Measurements from ENCODE around the gene TTC23L. TPM values are rescaled to one million over a fixed set of nuclear protein-coding genes. Genes with fewer than 3 reads are reported as not detected.

The TTC23L gene
- 0.22 TPM in 1 of 5 replicates, not detected in the others for total RNA-seq (2022; extraction: Qiagen RNA extraction; ENCODE audit: low read depth)

GRCh38 chr5:34838785-34839714, at the start of gene TTC23L:
Gene TTC23L, plus strand, starts transcription at chr5:34839164. Its CDS starts 1,508 bp downstream, at chr5:34840672.

DNA sequence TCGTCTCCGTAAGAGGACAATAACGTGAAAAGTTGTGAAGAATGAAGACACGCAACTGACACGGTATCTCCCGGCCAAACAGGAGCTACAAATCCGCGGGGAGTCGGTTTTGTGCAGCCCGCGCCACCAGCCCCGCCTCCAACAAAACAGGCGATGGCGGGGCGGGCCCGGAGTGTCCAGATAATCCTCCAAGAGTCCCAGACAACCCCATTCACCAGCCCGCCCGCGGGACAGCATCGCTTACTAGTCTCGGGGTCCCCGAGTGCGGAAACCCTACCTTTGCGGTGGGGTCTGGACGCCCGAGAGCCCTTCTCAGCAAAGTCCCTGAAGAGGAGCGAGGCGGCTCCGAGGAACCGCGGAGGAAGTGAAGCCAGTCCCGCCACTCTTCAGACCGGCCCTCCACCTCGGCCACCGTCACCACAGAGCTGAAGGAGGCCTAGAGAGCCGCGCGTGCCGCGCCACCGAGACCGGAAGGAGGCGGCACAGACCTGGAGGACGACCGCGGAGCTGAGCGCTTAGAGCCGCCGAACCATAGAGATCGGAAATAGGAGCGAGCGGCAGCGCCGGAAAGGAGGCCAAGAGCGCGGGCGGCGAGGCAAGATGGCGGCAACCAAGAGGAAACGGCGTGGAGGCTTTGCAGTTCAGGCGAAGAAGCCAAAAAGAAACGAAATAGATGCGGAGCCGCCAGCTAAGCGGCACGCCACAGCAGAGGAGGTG, 76.3 kb downstream of the TTC23L start, which contains the start of the genes BRIX1 and RAD1:
Gene BRIX1, plus strand, starts transcription at position 573 of the 717 bp plus-strand sequence. Its CDS starts 28 bp downstream, at position 601.
Gene RAD1, minus strand, starts transcription at position 366 of the 717 bp plus-strand sequence. CDS start 612 bp downstream, outside the sequence.

GRCh38 chr5:34929134-34929719, 90.3 kb downstream of the TTC23L start, which contains the start of gene DNAJC21:
Gene DNAJC21, plus strand, starts transcription at chr5:34929559. Its CDS starts 261 bp downstream, at chr5:34929820.

Other genes with a start within 250 kb of the TTC23L start
- gene RAI14, start 182.8 kb upstream of the TTC23L start, total RNA-seq (2022; extraction: Qiagen RNA extraction; ENCODE audit: low read depth): 70.5 to 122 TPM (median 92.2 TPM) in 5 replicates
- gene RAD1, start 76.3 kb downstream of the TTC23L start, total RNA-seq (2022; extraction: Qiagen RNA extraction; ENCODE audit: low read depth): 31.0 to 40.9 TPM (median 35.0 TPM) in 5 replicates
- 52.9 to 62.0 TPM (median 56.7 TPM) in 5 replicates for gene BRIX1, start 76.5 kb downstream of the TTC23L start, total RNA-seq (2022; extraction: Qiagen RNA extraction; ENCODE audit: low read depth)
- gene DNAJC21, start 90.4 kb downstream of the TTC23L start, total RNA-seq (2022; extraction: Qiagen RNA extraction; ENCODE audit: low read depth): 24.7 to 36.6 TPM (median 27.1 TPM) in 5 replicates
- not detected in 5 replicates for gene AGXT2, start 208.8 kb downstream of the TTC23L start, total RNA-seq (2022; extraction: Qiagen RNA extraction; ENCODE audit: low read depth)

Measured in A549 treated with CpdA at 1 μM for 4 hours (cell line).